K562 (cell line): ENCODE data around the gene ESCO1. TPM values are rescaled to one million over a fixed set of nuclear protein-coding genes. Genes with fewer than 3 reads are reported as not detected.
A peak's percentile ranks its signal among the peaks of the same experiment; 100 is the strongest.

ENCODE experiments used
- ARHGAP35 ChIP-seq: fragments of 450-650 bp; IDR thresholded peaks from 2 replicates; pipeline ENCODE4 v1.6.1; 2018; ENCODE audit not compliant: partially characterized antibody
- CBX8 ChIP-seq: fragments of 200-600 bp; sonication (generic); IDR thresholded peaks from 2 replicates; pipeline ENCODE4 v1.6.1; 2012; ENCODE audit warnings: borderline replicate concordance, mixed run types, low read depth, mild to moderate bottlenecking, moderate library complexity, mixed read lengths, low read length, control low read depth, inconsistent platforms; ENCODE audit not compliant: poor library complexity, severe bottlenecking; ENCODE audit errors: extremely low read depth
- L3MBTL2 ChIP-seq: fragments of 450-650 bp; IDR thresholded peaks from 2 replicates; pipeline ENCODE4 v1.6.1; 2016; ENCODE audit warnings: mild to moderate bottlenecking, moderate library complexity
- NELFE ChIP-seq: IDR thresholded peaks from 2 replicates; pipeline ENCODE4 v1.6.1; 2011; ENCODE audit warnings: mild to moderate bottlenecking; ENCODE audit not compliant: insufficient read depth, insufficient read length
- PCBP1 ChIP-seq: fragments of 200-400 bp; formaldehyde crosslinking; IDR thresholded peaks from 2 replicates; pipeline ENCODE4 v1.6.1; 2018; ENCODE audit warnings: mild to moderate bottlenecking, low read depth, low read length; ENCODE audit not compliant: poor library complexity, severe bottlenecking
- RAD21 ChIP-seq, 2 experiments: fragments of 250-450 bp in 1 of 2; fragments of 450-650 bp in 1 of 2; sonication (Bioruptor Pico) in 1 of 2; formaldehyde crosslinking in 1 of 2; IDR thresholded peaks in 1 of 2; conservative IDR thresholded peaks in 1 of 2; 2 replicates each; pipeline versions ENCODE4 v1.4.0 to v1.8.0; 2020 to 2022; ENCODE audit warnings: mild to moderate bottlenecking in 2 of 2, moderate library complexity in 1 of 2
- SIN3A ChIP-seq, 2 experiments: fragments of 150-350 bp in 1 of 2; IDR thresholded peaks; 2 replicates each; pipeline ENCODE4 v1.6.1; 2011 to 2016; ENCODE audit warnings: borderline replicate concordance in 2 of 2, low read depth in 2 of 2, low read length in 2 of 2, mild to moderate bottlenecking in 2 of 2, moderate library complexity in 2 of 2; ENCODE audit not compliant: control insufficient read depth in 1 of 2
- STAG1 ChIP-seq: sonication (generic); formaldehyde crosslinking; IDR thresholded peaks from 2 replicates; pipeline ENCODE4 v1.5.0; 2020; ENCODE audit warnings: missing genetic modification reagents, borderline replicate concordance
- TOE1 ChIP-seq, 2 experiments: fragments of 450-650 bp in 1 of 2; sonication (generic) in 1 of 2; formaldehyde crosslinking in 1 of 2; IDR thresholded peaks; 2 replicates each; pipeline versions ENCODE4 v1.7.1 to v1.8.0; 2016 to 2022; ENCODE audit warnings: borderline replicate concordance in 2 of 2, mild to moderate bottlenecking in 2 of 2, antibody characterized with exemption in 1 of 2, inconsistent platforms in 1 of 2, low read depth in 1 of 2, missing genetic modification reagents in 1 of 2, moderate library complexity in 1 of 2
- ZNF551 ChIP-seq: fragments of 250-450 bp; sonication (Bioruptor Pico); IDR thresholded peaks from 2 replicates; pipeline ENCODE4 v1.5.0; 2021; ENCODE audit warnings: mild to moderate bottlenecking, moderate library complexity
- ZNF699 ChIP-seq: fragments of 250-450 bp; sonication (Bioruptor Pico); IDR thresholded peaks from 2 replicates; pipeline ENCODE4 v1.8.0; 2021; ENCODE audit warnings: mild to moderate bottlenecking, moderate library complexity; ENCODE audit not compliant: insufficient replicate concordance
- ZNF764 ChIP-seq: fragments of 250-450 bp; sonication (Bioruptor Pico); IDR thresholded peaks from 2 replicates; pipeline ENCODE4 v1.4.0; 2020; ENCODE audit warnings: low read depth, mild to moderate bottlenecking, moderate library complexity
- polyA plus RNA-seq, 8 experiments: library from polyadenylated mRNA; depleted of rRNA in 4 of 8; stranded (reverse) in 5 of 8; unstranded in 3 of 8; fragments of >200 nt; fragmentation: Nextera tagmentation in 2 of 8; fragmentation: Illumina TruSeq in 1 of 8; extraction: Ambion mirVana in 2 of 8; extraction: Trizol in 1 of 8; gene quantifications; 2 replicates each; pipeline versions ENCODE4 v1.2.1 to v1.2.3, GENCODE V29; 2011 to 2014; ENCODE audit warnings: inconsistent platforms in 1 of 8, missing spikeins in 1 of 8
- total RNA-seq, 7 experiments: library from RNA; depleted of rRNA in 6 of 7; stranded (reverse); fragments of >200 nt in 6 of 7; fragmentation: Illumina TruSeq in 2 of 7; extraction: Trizol in 2 of 7; gene quantifications; 2 replicates each; pipeline versions ENCODE4 v1.2.1 to v1.2.3, GENCODE V29; 2011 to 2021; ENCODE audit warnings: low replicate concordance in 1 of 7
- TF ChIP-seq, protein P1 (sequence below): fragments of 250-450 bp; sonication (Bioruptor Pico); IDR thresholded peaks from 2 replicates; pipeline ENCODE4 v1.4.0; 2020; ENCODE audit warnings: borderline replicate concordance
- TF ChIP-seq, protein P2 (sequence below): fragments of 450-650 bp; formaldehyde crosslinking; IDR thresholded peaks from 2 replicates; pipeline ENCODE4 v1.4.0; 2022; ENCODE audit warnings: missing genetic modification characterization
- TF ChIP-seq, protein P3 (sequence below): fragments of 450-650 bp; IDR thresholded peaks from 2 replicates; pipeline ENCODE4 v1.6.1; 2017; ENCODE audit warnings: antibody characterized with exemption, mild to moderate bottlenecking

Gene ESCO1
- total and polyA plus RNA-seq, 9 of the 15 experiments (the other 6 are each of a cell fraction or from before 2014, with no cell fraction given), result 15.0 to 31.3 (median 19.6) TPM

DNA sequence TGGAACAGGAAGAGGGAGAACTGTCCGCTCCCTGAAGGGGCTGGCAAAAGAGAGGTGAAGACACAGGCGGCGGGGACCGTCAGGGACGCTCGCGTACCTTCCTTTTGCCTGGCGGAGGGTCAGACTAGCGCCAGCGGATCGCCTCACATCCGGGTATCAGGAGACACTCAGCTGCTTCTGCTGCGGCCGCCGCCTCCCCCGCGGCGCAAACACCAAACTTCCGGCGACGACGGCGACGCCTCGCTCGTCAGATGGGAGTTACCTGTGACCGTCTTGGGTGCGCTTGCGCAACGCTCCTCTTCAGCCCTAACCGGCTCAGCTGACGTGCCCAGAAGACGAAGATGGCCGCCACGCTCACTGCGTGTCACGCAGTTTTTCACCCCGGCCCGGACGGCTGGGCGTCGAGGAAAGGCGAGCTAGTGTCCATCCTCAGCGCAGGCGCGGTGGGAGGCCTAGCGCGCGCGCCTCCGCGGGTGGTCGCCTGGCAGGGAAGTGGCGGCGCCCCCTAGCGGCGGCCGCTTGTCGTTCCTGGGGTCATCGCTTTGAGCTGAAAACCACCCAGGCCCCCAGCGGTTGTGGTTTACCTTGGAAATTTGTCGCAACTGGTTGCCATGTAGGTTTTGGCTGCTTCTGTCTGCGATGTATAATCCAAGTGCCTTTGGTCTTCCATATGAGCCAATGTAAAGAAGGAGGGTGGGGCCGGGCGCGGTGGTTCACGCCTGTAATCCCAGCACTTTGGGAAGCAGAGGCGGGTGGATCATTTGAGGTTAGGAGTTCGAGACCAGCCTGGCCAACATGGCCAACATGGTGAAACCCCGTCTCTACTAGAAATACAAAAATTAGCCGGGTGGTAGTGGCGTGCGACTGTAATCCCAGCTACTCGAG, at the start of gene ESCO1 (continued):
- TF ChIP-seq ZNF764 (no peak), CBX8 (no peak), RAD21 (CRISPR knock-in tag; conservative IDR thresholded peaks at IDR 0.05 in 1 of 2, IDR thresholded peaks at IDR 0.05 in 1 of 2) (peak in 1 of 2 experiments; percentile 63; a peak in 3 of 4 replicates), PCBP1 (no peak), STAG1 (CRISPR knock-in tag) (no peak; the same call in 1 of the 2 replicates), SIN3A (IDR thresholded peaks at IDR 0.05; ENCODE audit: borderline replicate concordance in 2 of 2, control insufficient read depth in 1 of 2, low read depth in 2 of 2, low read length in 2 of 2) (peak; percentile 86; a peak in 3 of 4 replicates), ZNF699 (CRISPR knock-in tag) (no peak), NELFE (no peak), TOE1 (IDR thresholded peaks at IDR 0.05; ENCODE audit: borderline replicate concordance) (peak; percentile 83; the same call in 1 of the 2 replicates), TOE1 (CRISPR knock-in tag; IDR thresholded peaks at IDR 0.05; ENCODE audit: borderline replicate concordance, low read depth) (no peak), L3MBTL2 (peak; percentile 99), ZNF551 (CRISPR knock-in tag) (no peak), ARHGAP35 (no peak)
- TF ChIP-seq, protein P1, sequence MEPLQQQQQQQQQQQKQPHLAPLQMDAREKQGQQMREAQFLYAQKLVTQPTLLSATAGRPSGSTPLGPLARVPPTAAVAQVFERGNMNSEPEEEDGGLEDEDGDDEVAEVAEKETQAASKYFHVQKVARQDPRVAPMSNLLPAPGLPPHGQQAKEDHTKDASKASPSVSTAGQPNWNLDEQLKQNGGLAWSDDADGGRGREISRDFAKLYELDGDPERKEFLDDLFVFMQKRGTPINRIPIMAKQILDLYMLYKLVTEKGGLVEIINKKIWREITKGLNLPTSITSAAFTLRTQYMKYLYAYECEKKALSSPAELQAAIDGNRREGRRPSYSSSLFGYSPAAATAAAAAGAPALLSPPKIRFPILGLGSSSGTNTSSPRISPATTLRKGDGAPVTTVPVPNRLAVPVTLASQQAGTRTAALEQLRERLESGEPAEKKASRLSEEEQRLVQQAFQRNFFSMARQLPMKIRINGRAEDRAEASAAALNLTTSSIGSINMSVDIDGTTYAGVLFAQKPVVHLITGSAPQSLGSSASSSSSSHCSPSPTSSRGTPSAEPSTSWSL (CRISPR knock-in tag), result no peak
- TF ChIP-seq, protein P2, sequence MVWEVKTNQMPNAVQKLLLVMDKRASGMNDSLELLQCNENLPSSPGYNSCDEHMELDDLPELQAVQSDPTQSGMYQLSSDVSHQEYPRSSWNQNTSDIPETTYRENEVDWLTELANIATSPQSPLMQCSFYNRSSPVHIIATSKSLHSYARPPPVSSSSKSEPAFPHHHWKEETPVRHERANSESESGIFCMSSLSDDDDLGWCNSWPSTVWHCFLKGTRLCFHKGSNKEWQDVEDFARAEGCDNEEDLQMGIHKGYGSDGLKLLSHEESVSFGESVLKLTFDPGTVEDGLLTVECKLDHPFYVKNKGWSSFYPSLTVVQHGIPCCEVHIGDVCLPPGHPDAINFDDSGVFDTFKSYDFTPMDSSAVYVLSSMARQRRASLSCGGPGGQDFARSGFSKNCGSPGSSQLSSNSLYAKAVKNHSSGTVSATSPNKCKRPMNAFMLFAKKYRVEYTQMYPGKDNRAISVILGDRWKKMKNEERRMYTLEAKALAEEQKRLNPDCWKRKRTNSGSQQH (CRISPR knock-in tag), result no peak
- TF ChIP-seq, protein P3, sequence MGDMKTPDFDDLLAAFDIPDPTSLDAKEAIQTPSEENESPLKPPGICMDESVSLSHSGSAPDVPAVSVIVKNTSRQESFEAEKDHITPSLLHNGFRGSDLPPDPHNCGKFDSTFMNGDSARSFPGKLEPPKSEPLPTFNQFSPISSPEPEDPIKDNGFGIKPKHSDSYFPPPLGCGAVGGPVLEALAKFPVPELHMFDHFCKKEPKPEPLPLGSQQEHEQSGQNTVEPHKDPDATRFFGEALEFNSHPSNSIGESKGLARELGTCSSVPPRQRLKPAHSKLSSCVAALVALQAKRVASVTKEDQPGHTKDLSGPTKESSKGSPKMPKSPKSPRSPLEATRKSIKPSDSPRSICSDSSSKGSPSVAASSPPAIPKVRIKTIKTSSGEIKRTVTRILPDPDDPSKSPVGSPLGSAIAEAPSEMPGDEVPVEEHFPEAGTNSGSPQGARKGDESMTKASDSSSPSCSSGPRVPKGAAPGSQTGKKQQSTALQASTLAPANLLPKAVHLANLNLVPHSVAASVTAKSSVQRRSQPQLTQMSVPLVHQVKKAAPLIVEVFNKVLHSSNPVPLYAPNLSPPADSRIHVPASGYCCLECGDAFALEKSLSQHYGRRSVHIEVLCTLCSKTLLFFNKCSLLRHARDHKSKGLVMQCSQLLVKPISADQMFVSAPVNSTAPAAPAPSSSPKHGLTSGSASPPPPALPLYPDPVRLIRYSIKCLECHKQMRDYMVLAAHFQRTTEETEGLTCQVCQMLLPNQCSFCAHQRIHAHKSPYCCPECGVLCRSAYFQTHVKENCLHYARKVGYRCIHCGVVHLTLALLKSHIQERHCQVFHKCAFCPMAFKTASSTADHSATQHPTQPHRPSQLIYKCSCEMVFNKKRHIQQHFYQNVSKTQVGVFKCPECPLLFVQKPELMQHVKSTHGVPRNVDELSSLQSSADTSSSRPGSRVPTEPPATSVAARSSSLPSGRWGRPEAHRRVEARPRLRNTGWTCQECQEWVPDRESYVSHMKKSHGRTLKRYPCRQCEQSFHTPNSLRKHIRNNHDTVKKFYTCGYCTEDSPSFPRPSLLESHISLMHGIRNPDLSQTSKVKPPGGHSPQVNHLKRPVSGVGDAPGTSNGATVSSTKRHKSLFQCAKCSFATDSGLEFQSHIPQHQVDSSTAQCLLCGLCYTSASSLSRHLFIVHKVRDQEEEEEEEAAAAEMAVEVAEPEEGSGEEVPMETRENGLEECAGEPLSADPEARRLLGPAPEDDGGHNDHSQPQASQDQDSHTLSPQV, result peak; percentile 80
